Measurements from ENCODE around the gene HNMT. TPM values are rescaled to one million over a fixed set of nuclear protein-coding genes. Genes with fewer than 3 reads are reported as not detected.

Gene HNMT
- total RNA-seq, 1 donor from 2014 or later, result not detected

DNA sequence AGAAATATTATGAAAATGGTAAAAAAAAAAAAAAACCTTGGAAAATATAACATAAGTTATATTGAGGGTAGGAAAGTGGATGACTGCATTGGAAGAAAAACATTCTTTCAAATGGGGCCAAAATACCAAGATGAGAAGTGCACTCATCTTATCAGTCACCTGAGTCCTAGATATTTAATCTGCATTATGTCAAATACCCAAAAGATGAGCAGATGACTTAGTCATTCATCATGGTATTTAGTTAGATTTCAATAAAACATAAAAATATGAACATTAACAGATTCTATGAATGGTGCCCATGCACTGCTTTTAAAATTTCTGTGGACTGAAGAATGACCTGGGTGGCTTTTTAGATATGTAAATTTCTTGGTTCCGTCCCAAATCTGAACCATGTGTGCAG lies 56.9 kb downstream of the HNMT start:
- DNase-seq, result no peak
- Mint-ChIP-seq H3K4me3 (no peak overlapping the region), H3K27me3 (no peaks in the 10 kb centered on the region), H3K27ac (no peak overlapping the region), H3K4me1 (no peaks in the 10 kb centered on the region), H3K36me3 (ENCODE audit: low read depth) (no peaks in the 10 kb centered on the region), H3K9me3 (no peaks in the 10 kb centered on the region)
- no peak for ATAC-seq (ENCODE audit: low read depth)
- intact Hi-C loops (cut with micrococcal nuclease), result no loop called here
- CTCF ChIA-PET, result no interaction called here
- POLR2A ChIA-PET, result no interaction called here
- TF ChIP-seq, protein P1, sequence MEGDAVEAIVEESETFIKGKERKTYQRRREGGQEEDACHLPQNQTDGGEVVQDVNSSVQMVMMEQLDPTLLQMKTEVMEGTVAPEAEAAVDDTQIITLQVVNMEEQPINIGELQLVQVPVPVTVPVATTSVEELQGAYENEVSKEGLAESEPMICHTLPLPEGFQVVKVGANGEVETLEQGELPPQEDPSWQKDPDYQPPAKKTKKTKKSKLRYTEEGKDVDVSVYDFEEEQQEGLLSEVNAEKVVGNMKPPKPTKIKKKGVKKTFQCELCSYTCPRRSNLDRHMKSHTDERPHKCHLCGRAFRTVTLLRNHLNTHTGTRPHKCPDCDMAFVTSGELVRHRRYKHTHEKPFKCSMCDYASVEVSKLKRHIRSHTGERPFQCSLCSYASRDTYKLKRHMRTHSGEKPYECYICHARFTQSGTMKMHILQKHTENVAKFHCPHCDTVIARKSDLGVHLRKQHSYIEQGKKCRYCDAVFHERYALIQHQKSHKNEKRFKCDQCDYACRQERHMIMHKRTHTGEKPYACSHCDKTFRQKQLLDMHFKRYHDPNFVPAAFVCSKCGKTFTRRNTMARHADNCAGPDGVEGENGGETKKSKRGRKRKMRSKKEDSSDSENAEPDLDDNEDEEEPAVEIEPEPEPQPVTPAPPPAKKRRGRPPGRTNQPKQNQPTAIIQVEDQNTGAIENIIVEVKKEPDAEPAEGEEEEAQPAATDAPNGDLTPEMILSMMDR (IDR thresholded peaks at IDR 0.05), result no peak

DNA sequence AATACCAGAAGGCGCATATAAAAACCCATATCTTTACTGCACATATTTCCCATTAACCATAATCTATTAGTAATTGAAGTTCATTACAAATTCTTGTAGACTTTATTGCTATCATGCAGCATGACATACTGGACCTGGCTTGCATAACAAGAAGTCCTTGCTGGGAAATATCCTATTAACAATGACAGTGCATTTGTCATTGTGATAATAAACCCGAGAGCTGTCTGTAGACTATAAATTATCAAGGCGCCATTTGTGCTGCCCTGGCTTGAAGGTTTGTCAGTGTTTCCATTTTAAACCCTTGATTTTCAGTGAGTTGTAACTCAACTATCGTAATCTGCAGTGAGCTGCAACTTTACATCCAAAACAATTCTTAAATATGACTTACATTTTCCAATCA lies 59.0 kb downstream of the HNMT start:
- H3K27ac Mint-ChIP-seq, result no peak overlapping the region
- TF ChIP-seq, protein P1 (IDR thresholded peaks at IDR 0.05), result no peak
- H3K4me1 Mint-ChIP-seq, result no peaks in the 10 kb centered on the region
- H3K27me3 Mint-ChIP-seq, result no peaks in the 10 kb centered on the region
- DNase-seq (no peak), ATAC-seq (ENCODE audit: low read depth) (no peak)
- no peaks in the 10 kb centered on the region for H3K9me3 Mint-ChIP-seq
- intact Hi-C loops (cut with micrococcal nuclease), result no loop called here
- H3K36me3 Mint-ChIP-seq (ENCODE audit: low read depth), result no peaks in the 10 kb centered on the region
- H3K4me3 Mint-ChIP-seq, result no peak overlapping the region
- ChIA-PET POLR2A (no interaction called here), CTCF (no interaction called here)

DNA sequence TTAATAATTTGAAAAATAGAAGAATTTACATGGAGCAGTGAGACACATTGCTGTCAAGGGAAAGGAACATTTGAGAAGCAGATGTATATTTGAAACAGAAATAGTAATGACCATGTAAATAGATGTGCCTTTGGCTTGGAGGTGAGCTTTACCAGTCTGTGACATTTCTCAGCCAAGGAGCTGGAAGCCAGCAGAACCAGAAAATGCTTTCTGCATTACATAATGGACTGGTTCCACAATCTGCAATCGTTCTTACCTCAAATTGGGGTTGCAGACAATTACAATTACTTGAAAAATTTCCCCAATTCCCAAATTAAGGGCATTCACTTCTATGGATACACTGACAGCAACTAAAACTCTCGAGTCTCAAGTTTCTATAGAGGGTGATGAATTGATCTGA lies 59.7 kb downstream of the HNMT start:
- intact Hi-C loops (cut with micrococcal nuclease), result no loop called here
- POLR2A ChIA-PET, result no interaction called here

DNA sequence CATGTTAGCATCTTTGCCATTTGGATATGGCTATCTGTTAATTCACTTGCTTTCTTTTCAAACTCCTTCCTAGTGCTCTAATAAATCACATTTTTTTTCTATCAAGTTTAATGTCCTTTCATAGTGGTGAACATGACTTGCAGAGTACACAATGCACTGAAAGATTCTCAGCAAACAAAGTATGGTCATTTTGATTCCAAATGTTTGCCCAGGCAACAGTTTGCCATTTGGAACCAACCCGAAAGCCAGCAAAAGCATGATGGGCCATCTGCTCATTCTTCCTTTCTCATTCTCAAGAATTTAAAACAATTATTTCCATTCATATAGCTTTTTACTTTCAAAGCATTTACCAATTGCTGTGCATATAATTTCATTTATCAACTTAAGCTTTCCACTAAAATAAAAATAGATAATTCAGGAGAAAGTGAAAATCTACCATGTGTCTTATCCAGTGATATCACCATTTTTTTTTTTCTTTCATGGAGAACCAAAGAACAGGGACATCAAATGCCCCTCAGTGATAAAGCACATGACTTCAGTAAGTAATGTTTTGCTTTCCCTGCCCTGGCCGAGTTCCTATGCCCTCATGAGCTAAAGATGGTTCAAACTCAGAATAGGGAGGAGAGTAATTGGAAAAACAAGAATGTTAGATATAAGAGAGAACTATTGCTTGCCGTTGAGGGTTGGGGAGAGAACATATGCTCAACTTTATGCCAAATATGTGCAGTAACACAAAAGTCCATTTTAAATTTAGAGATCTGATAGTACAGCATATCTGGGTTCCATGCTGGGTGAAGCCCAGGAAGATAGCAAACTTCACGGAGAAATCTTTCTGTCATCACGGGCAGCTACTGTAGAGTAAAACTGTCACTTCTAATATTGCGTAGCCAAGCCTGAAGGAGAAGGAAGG lies 62.1 kb downstream of the HNMT start:
- intact Hi-C loops (cut with micrococcal nuclease), result no loop called here
- DNase-seq (no peak), ATAC-seq (ENCODE audit: low read depth) (no peak)
- ChIA-PET POLR2A (no interaction called here), CTCF (no interaction called here)
- no peaks in the 10 kb centered on the region for H3K4me1 Mint-ChIP-seq
- H3K9me3 Mint-ChIP-seq, result no peaks in the 10 kb centered on the region
- no peaks in the 10 kb centered on the region for H3K36me3 Mint-ChIP-seq (ENCODE audit: low read depth)
- TF ChIP-seq, protein P1 (IDR thresholded peaks at IDR 0.05), result no peak
- no peak overlapping the region for H3K4me3 Mint-ChIP-seq
- no peaks in the 10 kb centered on the region for H3K27me3 Mint-ChIP-seq
- no peak overlapping the region for H3K27ac Mint-ChIP-seq

More for the DNA sequence above, 59.7 kb downstream of the HNMT start:
- H3K4me1 Mint-ChIP-seq, result no peaks in the 10 kb centered on the region
- TF ChIP-seq, protein P1 (IDR thresholded peaks at IDR 0.05), result no peak
- no peaks in the 10 kb centered on the region for H3K27me3 Mint-ChIP-seq
- no peak for ATAC-seq (ENCODE audit: low read depth)
- no peaks in the 10 kb centered on the region for H3K36me3 Mint-ChIP-seq (ENCODE audit: low read depth)
- no peak overlapping the region for H3K4me3 Mint-ChIP-seq
- DNase-seq, result no peak
- H3K9me3 Mint-ChIP-seq, result no peaks in the 10 kb centered on the region
- H3K27ac Mint-ChIP-seq, result no peak overlapping the region
- CTCF ChIA-PET, result no interaction called here

DNA sequence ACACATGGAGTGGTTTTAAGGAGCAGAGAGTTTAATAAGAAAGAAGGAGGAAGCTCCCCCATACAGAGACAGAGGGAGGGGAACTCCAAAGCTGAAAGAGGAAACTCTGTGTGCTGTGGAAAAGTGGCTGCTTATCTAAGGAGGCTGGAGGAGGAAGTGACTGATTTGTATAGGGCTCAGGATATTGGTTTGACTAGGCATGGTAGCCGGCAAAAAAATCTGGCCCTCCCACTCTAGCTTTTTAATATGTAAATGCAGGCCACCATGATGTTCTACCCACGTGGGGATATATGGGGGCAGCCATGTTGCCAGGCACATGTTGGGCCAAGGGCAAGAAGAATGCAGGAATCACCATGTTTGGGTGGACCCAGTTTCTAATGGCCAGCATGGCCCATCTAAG lies 64.3 kb downstream of the HNMT start:
- H3K4me3 Mint-ChIP-seq, result no peak overlapping the region
- ATAC-seq (ENCODE audit: low read depth) (no peak), DNase-seq (no peak)
- H3K36me3 Mint-ChIP-seq (ENCODE audit: low read depth), result no peaks in the 10 kb centered on the region
- no peaks in the 10 kb centered on the region for H3K9me3 Mint-ChIP-seq
- TF ChIP-seq, protein P1 (IDR thresholded peaks at IDR 0.05), result no peak
- ChIA-PET CTCF (no interaction called here), POLR2A (no interaction called here)
- H3K4me1 Mint-ChIP-seq, result no peaks in the 10 kb centered on the region
- peaks cover 3% of the 10 kb centered on the region for H3K27me3 Mint-ChIP-seq
- intact Hi-C loops (cut with micrococcal nuclease), result no loop called here
- no peak overlapping the region for H3K27ac Mint-ChIP-seq

All from activated B cell treated with CpG ODN at 0.5 μM for 24 hours (primary cell).